ENCODE results near the gene LIPH.
A peak's percentile ranks its signal among the peaks of the same experiment; 100 is the strongest.
"Not testable (repeated sequence)": the region's sequence is repeated elsewhere in the genome, so short reads cannot be mapped to it uniquely, and the experiment has no call there.

Gene LIPH

DNA sequence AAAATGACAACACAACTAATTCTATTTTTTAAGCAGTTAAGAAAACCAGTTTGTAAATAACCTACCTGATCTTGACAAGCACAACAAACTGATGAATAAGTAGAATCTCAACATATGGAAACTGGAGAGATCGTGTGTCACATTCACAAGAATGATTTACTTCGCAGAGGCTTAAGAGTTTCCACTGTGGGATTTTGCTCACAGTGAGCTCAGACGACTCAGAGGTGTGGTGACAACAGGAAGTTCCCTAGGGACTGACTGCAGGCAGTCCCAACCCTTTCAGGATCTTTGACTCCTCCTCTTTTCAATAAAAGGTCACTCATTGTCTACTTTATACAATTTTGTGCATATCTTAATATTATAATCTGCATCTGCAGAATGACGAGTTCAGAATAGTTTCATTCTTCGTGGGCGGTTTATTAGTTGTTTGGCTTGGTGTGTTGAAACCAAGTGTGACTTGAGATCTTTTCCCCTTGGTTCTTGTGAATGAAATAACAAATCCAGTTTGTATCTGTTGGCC, at the start of gene LIPH:
Gene LIPH (minus strand): TSS at position 231 of the 520 bp plus-strand sequence. CDS start 117 bp downstream, at position 114.
- no peak for DNase-seq (ENCODE audit: low read depth)

DNA sequence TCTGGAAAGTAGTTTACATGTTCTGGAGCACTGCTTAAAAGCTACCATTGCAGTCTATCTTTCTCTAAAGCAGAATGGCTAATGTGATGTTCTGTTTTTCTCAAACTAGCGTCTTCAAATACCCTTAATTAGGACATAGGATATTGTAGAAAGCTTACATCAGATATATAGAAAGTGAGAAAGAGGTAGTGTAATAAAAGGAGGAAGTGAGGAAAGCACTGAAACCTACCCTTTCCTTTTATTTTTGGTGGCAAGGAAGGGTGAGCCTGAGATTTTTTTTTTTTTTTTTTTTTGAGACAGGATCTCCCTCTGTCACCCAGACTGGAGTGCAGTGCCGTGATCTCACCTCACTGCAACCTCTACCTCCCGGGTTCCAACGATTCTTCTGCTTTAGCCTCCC, 43.1 kb upstream of the LIPH start:
- no peak for DNase-seq (ENCODE audit: low read depth)

DNA sequence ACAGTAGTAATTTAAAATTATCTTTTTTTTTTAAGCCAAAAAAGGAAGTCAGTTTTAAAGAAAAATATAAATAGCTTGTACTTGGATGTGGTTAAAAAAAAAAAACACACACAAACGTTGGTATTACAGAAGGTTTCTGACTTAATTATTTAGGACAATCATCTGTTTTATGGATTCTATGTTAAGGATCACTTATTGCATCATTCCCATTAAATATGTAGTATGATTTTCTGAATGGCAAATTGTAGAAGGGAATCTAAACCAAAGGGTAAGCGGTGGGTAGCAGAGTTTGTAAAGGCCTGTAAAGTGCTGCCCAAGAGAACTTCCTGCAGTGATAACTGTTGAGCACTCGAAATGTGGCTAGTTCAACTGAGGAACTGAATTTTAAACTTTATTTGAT, 41.7 kb upstream of the LIPH start:
- no peak for DNase-seq (ENCODE audit: low read depth)

DNA sequence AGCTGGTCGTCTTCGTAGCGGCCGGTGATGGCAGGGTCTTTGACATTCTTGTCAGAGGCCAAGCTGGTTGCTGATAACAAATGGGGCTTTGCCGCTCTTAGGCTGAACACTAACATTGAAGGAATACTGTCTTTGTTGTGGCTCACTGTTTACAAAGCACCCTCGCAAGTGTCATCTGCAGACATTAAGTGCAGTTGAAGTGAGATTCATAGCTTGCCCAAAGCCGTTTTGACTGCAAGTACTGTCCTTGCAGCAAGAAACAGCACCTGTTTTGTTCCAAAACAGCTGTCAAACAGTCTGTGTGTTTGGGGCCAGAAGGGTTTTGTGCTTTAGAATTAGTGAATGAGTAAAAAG, 34.3 kb upstream of the LIPH start:
- DNase-seq (ENCODE audit: low read depth) = no peak

DNA sequence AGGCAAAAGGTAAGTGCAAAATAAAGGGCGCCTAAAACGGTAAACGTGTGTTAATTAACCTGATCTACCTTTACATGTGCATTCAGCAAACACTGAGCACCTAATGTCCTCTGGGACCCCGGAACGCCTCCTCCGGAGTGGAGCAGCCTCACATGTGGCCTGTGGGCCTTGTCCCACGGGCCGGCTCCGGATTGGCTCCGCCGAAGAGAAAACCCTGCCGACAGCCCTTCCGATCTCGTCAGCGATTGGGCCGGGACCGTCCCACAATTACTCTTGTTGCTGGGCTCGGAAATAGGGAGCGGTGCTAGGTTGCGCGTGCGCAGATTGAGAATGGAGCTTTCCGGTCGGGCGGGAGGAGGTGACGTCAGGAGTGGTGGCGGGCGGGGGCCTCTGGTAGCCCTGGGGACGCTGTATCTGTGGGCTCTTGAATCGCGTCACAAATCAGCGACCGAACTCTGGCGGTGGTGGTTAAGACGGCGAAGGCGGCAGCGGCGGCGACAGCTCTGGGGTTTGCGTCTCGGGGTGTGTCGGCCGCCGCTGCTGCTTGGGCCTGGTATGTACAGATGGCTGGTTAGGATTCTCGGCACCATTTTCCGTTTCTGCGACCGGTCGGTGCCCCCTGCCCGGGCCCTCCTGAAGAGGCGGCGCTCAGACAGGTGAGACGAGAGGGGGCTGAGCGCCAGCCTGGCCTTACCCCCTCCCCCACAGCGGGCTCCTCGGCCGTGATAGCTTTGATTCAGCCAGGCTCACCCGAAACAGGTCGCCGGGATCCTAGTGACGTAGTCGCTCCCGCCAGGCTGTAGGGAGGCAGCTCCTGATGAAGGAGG, 33.7 kb upstream of the LIPH start, which contains the start of gene SENP2:
Gene SENP2 (plus strand): TSS at position 437 of the 827 bp plus-strand sequence. CDS start 119 bp downstream, at position 556.
- DNase-seq (ENCODE audit: low read depth) = peak; percentile 99

DNA sequence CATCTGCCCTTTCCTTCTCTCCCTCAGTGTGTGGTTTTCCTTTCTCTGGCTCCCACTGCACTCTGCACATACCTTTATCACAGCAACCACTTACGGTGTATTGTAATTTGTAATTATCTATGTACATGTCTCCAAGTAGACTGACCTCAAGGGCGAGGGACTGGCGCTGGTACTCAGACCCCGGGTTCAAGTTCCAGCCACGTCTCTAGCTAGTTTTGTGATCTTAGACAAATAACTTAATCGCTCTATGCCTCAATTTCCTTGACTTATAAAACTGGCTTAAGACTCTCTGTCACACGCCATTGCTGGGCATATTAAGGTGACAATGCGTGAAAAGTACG, 33.1 kb upstream of the LIPH start:
- DNase-seq (ENCODE audit: low read depth) = no peak

DNA sequence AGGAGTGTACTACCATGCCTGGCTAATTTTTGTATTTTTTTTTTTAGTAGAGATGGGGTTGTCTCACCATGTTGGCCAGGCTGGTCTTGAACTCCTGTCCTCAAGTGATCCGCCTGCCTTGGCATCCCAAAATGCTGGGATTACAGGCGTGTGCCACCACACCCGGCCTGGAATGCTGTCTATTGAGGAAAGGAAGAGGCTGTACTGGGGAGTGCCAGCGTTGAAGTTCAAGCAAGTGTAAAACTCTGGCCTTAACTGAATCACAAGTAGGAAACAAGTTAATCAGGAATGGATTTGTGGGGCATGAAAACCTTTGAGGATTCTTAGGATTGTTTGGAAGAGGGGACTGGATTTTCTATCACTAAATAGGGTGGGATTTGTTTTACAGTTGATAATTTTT, 32.3 kb upstream of the LIPH start:
- DNase-seq (ENCODE audit: low read depth) = no peak

DNA sequence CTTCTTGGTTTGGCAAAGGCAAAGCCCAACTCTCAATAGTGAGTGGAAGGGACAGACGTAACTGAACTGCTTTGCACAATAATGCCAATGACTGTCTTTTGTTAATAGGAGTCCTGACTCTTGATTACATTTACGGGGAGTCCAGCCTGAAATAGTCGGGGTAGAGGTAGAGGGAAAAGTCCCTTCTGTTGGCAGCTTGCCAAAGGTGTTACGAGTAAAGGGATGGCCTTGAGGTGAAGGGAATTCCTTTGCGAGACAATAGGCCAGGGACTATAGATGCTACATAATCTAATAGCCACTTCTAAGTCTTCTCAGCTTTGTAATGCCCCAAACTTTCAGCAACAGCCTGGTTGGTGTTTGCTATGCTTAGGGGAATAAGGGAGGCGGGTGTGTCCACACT, 31.5 kb upstream of the LIPH start:
- no peak for DNase-seq (ENCODE audit: low read depth)

DNA sequence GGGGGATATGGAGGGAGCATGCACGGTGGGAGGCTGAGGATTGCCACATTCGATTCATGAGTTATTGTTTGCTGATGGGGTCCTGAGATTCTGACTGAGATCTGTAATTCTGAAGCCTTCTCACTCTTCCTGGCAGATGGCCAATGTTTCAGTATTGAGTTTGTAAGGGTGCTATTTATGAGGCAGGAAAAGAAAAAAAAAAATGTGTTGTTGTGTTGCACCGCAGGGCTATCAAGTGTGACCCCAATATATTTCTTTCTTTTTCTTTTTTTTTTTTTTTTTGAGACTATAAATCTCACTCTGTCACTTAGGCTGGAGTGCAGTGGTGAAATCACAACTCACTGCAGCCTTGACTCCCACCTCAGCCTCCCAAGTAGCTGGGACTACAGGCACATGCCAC, 30.5 kb upstream of the LIPH start:
- no peak for DNase-seq (ENCODE audit: low read depth)

DNA sequence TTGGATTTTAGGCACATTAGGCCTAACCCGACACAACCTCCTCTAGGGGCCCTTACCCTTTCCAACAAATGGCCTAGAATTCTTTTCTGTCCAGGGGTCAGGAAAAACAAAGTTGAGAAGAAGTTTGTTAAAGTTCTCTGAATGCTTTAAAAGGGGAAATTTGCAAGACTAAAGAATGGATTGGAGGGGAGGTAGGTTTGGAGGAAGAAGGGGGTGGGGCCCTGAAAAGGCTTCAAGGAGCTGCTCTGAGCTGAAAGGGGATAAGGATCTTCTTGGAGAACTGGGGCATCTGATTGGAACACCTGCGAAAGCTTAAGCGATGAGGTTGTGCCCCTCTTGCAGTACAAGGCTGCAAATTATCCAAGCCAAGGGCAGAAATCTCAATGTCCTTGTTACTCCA, 29.8 kb upstream of the LIPH start:
- DNase-seq (ENCODE audit: low read depth) = no peak

DNA sequence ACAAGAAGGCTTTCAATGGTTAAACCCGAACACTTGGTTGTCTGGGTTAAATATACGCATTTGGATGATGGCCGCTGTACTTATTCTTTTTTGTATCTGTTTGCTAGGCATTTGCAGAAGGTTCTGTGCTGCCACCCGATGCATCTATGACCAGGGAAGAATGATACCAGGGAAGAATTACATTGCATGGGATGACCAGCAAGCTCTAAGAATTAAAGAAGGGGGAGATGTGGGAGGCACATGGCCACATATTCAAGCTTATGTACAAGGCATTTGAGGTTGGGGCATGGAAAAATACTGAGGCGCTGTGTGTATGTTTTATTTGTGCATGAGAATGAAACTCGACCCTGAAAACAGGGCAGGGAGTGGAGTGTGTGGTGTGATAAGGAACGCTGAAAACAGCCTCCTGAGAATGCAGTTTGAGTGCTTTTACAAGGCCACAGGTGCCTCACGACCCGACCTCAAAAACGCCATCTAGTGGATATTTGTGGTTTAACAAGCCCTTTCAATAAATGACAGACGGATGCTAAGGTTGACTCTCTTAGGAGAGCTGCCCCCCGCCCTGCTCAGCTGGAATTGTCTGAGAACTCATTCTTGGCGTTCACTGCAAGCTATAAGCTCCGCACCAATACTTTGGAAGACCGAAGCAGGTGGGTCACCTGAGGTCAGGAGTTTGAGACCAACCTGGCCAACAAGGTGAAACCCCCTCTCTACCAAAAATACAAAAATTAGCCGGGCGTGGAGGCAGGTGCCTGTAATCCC, 22.9 kb upstream of the LIPH start:
- DNase-seq (ENCODE audit: low read depth) = not testable (repeated sequence)

DNA sequence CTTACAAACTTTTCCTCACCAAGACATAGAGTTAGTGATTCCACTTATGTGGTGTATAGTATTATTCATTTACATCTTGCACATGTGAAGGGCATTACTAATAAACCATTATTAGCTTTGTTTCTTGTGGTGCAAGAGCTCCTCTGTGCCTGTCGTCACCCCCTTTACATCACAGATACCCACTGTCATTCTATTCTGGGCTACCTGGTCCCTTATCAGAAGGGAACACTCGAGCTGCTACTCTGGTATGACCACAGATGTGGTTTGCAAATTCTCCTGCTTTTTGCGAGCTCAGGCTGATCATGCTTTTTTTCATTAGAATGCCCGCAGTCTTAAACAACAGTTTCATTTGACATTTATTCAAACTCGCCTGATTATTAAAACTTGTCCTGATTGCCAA, 19.8 kb upstream of the LIPH start:
- no peak for DNase-seq (ENCODE audit: low read depth)

DNA sequence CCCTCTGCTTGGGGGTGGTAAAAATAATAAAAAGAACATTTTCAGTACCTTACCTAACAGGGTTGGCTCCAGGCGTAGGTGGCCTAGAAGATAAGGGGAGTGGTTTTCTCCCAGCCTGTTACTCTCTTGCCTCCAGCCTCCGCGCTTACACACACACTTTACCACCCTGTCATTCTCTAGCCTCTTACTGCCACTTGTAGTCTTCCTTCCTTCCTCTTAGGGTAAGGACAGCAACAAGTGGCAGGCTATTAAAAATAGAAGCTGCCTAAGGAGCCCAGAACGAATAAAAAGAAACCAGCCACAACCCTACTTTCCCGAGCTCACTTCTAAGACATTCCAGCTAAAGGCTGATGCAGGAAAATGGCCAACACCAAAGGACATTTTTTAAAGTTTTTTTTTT, 9.6 kb upstream of the LIPH start:
- DNase-seq (ENCODE audit: low read depth) = no peak

DNA sequence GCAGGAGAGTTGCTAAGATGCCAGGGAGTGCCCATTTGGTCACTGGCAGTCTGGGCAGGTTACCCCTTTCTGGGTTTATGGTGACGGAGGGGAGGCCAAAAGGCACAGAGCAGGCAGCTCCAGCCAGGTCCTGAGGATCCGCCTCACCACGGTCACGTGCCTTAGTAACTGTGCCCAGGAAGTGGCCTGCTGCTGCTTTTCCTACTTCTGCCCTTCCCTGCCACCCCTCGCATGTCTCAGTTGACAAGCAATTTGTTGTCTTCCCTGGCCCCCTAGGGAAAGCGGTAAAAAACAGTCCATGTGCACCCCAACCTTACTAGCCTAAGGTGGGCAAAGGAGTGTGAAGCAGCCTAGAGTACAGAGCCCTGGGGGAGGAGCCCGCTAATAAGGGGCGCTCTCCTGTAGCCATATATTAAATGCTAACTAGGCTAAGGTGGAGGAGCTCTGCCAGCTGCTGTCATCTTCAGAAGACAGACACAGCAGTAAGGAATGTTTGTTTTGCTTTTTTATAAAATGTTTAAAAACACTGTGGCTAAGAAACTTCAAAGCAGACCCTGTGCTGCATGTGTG, 9.1 kb upstream of the LIPH start:
- DNase-seq (ENCODE audit: low read depth) = no peak

DNA sequence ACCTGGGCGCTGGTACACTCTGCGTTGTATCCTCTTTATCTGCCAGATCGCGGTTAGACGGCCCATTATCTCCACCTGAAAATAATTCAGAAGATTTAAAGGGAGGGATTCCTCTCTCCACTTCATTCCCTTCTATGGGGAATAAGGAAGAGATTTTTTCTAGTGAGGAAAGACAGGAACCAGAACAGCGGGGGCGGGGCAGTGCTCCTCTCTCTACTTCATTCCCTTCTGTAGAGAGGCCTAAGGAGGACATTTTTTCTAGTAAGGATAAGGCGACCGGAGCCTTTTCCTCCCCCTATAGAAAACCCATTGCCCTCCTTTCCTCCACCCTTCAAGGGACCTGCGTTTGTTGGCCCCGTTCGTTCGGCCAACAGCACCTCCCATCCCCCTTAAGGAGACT, 8.3 kb upstream of the LIPH start:
- no peak for DNase-seq (ENCODE audit: low read depth)

DNA sequence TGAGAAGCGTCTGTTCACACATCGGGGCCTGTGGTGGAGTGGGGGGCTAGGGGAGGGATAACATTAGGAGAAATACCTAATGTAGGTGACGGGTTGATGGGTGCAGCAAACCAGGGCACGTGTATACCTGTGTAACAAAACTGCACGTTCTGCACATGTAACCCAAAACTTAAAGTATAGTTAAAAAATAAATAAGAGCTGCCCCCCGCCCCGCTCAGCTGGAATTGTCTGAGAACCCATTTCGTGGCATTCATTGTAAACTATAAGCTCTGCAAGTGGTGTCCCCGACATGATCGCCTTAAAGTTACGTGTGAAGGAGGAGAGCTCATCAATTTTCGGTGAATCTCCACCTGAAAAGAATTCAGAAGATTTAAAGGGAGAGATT, 7.3 kb upstream of the LIPH start:
- no peak for DNase-seq (ENCODE audit: low read depth)

DNA sequence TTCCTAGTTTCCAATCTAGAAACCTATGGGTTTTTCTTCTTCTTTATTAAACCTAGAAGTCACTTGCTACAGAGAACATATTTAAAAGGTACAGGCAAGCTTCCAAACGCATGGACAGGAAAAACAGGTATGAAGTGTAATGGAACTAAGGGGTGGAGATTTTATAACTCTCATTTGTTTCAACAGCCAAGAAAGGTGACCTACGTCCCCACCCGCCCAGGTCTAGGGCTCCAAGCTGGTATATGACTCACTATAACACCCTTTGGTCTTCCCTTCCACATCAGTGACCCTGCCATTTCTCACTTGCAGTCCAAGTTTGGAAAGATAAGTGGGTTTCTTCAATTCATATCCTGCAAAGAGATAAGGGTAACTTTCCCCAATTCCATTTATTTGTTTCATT, 6.0 kb upstream of the LIPH start:
- no peak for DNase-seq (ENCODE audit: low read depth)

DNA sequence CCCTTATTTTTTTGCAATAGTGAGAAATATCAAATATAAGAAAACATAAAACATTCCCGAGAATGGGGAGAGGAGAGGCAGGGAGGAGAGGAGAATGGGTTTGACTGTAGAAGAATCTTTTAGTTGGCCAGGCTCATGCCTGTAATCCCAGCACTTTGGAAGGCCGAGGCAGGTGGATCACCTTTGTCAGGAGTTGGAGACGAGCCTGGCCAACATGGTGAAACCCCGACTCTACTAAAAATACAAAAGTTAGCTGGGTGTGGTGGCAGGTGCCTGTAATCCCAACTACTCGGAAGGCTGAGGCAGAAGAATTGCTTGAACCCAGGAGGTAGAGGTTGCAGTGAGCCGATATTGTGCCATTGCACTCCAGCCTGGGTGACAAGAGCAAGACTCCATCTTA, 4.3 kb upstream of the LIPH start:
- DNase-seq (ENCODE audit: low read depth) = not testable (repeated sequence)

DNA sequence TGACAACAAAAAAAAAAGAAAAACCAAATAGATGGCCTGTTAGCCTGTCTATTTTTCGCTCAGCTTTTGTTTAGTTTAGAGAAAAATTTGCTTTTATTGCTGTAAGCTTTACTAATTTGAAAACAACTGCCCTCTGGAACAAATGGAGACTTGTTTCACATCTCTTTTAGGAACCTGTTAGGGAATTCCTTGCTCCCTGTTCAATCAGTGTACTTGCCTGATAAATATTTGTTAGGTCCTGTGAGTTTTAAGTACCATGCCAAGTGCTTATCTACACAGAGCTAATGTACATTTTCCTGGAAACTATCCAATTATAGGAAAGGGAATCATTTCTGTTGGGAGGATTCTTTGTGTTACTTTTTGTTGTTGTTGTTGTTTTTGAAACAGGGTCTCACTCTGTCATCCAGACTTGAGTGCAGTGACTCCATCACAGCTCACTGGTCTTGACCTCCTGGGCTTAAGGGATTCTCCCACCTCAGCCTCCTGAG, 3.5 kb upstream of the LIPH start:
- DNase-seq (ENCODE audit: low read depth) = no peak

DNA sequence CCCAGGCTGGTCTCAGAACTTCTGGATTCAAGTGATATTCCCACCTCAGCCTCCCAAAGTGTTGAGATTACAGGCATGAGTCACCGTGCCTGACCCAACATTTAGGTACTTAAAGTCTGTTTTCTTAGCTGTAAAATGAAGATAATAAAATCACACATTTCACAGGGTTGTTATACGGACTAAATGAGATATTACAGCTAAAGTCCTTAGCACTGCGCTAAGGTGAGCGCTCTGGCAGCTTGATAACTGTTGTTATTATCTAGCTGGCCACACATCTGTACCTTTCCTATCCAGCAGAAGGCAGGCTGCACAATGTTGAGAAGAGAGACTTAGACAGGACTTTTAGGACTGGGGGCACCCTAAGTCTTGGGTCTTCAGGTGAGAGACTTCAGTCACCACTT, 2.7 kb upstream of the LIPH start:
- no peak for DNase-seq (ENCODE audit: low read depth)

DNA sequence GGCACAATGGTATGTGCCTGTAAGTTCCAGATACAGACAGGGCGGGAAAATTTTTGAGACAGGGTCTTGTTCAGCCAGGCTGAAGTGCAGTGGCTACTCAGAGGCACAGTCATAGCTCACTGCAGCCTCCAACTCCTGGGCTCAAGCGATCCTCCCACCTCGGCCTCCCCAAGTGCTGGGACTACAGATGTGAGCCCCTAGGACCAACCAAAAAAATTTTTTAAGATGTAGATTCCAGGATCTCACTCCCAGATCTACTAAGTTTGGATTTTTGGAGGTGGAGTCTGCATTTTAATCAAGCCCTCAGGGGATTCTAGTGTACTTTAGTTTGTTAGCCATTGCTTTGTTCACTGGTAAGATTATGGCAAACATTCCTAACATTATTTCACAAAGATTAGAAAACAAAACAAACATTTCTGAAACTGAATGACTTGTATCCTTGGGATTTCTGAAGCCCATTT, 2.7 kb downstream of the LIPH start:
- DNase-seq (ENCODE audit: low read depth) = no peak

DNA sequence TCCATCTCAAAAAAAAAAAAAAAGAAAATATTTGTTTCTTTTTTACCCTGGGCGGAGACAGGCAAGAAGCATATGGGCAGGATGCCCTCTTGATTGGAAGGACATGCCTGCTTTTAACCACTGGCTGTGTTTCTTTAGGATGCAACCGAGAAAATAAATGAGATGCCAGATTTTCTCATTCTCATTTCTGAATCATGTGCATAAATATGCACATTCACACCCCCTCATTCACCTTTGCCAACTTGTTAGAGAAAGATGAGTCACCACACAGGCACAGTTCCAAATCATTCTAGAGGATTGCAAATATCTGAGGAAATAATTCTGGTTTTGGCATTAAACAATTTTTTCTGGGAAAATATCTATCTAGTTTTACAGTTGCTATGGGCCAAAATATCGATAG, 3.3 kb downstream of the LIPH start:
- no peak for DNase-seq (ENCODE audit: low read depth)

DNA sequence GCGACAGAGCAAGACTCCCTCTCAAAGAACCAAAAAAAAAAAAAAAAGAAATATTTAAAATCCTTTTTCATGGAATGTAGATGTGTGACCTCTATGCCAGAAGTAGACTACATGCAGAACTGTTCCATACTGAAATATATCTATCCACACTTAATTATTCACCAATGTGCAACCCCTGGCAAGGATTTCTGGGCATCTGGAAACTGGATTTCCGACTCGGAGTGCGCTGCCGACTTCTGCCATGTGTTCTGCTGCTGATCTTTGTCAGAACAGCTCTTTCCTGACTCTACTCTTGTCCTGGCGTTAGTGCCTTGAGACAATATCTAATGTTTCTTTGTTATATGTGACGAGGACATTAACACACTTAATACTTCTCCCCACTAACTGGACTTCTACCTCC, 11.7 kb downstream of the LIPH start:
- DNase-seq (ENCODE audit: low read depth) = no peak
